DND-41 (cell line): Measurements from ENCODE around the gene ZFYVE28.

ENCODE experiments used
- ATAC-seq: fragments of 200-7000 bp; cut with Tn5 transposase; 3 replicates; pipeline ENCODE4 v1.9.1; 2021; ENCODE audit warnings: low read depth; ENCODE audit not compliant: insufficient read depth
- DNase-seq: peaks from one replicate; pipeline ENCODE4 v3.0.0-alpha.2; 2020
- H2AFZ ChIP-seq: 2 replicates; pipeline ENCODE4 v1.6.0; 2012; ENCODE audit warnings: low read depth, low read length
- H3K27ac ChIP-seq: 2 replicates; pipeline ENCODE4 v1.5.1; 2012; ENCODE audit warnings: low read length, inconsistent platforms
- H3K27me3 ChIP-seq: fragments of 200-600 bp; sonication (generic); 2 replicates; pipeline ENCODE4 v1.6.0; 2012; ENCODE audit warnings: low read length, mild to moderate bottlenecking, inconsistent platforms; ENCODE audit not compliant: insufficient read depth, poor library complexity
- H3K36me3 ChIP-seq: 2 replicates; pipeline ENCODE4 v1.5.1; 2012; ENCODE audit warnings: low read length, inconsistent platforms; ENCODE audit not compliant: insufficient read depth
- H3K4me1 ChIP-seq: 2 replicates; pipeline ENCODE4 v1.5.1; 2012; ENCODE audit warnings: mild to moderate bottlenecking, low read length; ENCODE audit not compliant: insufficient read depth
- H3K4me2 ChIP-seq: 2 replicates; pipeline ENCODE4 v1.6.0; 2012; ENCODE audit warnings: mild to moderate bottlenecking, moderate library complexity, low read length, inconsistent platforms; ENCODE audit not compliant: insufficient read depth
- H3K4me3 ChIP-seq, 2 experiments: fragments of 200-600 bp in 1 of 2; shearing (Covaris generic) in 1 of 2; 2 replicates each; pipeline ENCODE4 v1.5.1; 2012 to 2016; ENCODE audit warnings: inconsistent platforms in 2 of 2, low read length in 2 of 2, mild to moderate bottlenecking in 2 of 2, low read depth in 1 of 2, moderate library complexity in 1 of 2
- H3K79me2 ChIP-seq: 2 replicates; pipeline ENCODE4 v1.6.0; 2012; ENCODE audit warnings: low read length, inconsistent platforms; ENCODE audit not compliant: insufficient read depth
- H3K9ac ChIP-seq: 2 replicates; pipeline ENCODE4 v1.6.0; 2012; ENCODE audit warnings: low read depth, mild to moderate bottlenecking, inconsistent platforms, low read length, moderate library complexity
- H3K9me3 ChIP-seq: 2 replicates; pipeline ENCODE4 v1.5.1; 2012; ENCODE audit warnings: low read length, moderate library complexity, mild to moderate bottlenecking, inconsistent platforms; ENCODE audit not compliant: insufficient read depth, severe bottlenecking
- H4K20me1 ChIP-seq: 2 replicates; pipeline ENCODE4 v1.6.0; 2012; ENCODE audit warnings: low read length; ENCODE audit not compliant: insufficient read depth
- CTCF ChIP-seq: IDR thresholded peaks from 2 replicates; pipeline ENCODE4 v1.5.1; 2012; ENCODE audit warnings: borderline replicate concordance, low read length, moderate library complexity, mild to moderate bottlenecking; ENCODE audit not compliant: poor library complexity, severe bottlenecking; ENCODE audit errors: extremely low read depth
- EZH2 ChIP-seq: IDR thresholded peaks from 3 replicates; pipeline ENCODE4 v1.6.1; 2012; ENCODE audit warnings: borderline replicate concordance, low read depth, mild to moderate bottlenecking, moderate library complexity, low read length, inconsistent platforms; ENCODE audit not compliant: severe bottlenecking

Gene ZFYVE28

GRCh38 chr4:2341911-2342652 is 76.4 kb downstream of the ZFYVE28 start:
- no peak overlapping the region for H3K27ac ChIP-seq
- no peaks in the 10 kb centered on the region for H3K79me2 ChIP-seq
- DNase-seq (no peak), ATAC-seq (no peak)
- H3K27me3 ChIP-seq, result peaks cover 3% of the 10 kb centered on the region
- no peaks in the 10 kb centered on the region for H3K4me1 ChIP-seq
- no peaks in the 10 kb centered on the region for H3K9me3 ChIP-seq
- no peak overlapping the region for H3K4me3 ChIP-seq
- H3K9ac ChIP-seq, result no peak overlapping the region
- H3K36me3 ChIP-seq, result no peaks in the 10 kb centered on the region
- no peak overlapping the region for H2AFZ ChIP-seq
- no peaks in the 10 kb centered on the region for H4K20me1 ChIP-seq
- no peak overlapping the region for H3K4me2 ChIP-seq
- TF ChIP-seq CTCF, result no peak
- no peak for TF ChIP-seq EZH2

DNA sequence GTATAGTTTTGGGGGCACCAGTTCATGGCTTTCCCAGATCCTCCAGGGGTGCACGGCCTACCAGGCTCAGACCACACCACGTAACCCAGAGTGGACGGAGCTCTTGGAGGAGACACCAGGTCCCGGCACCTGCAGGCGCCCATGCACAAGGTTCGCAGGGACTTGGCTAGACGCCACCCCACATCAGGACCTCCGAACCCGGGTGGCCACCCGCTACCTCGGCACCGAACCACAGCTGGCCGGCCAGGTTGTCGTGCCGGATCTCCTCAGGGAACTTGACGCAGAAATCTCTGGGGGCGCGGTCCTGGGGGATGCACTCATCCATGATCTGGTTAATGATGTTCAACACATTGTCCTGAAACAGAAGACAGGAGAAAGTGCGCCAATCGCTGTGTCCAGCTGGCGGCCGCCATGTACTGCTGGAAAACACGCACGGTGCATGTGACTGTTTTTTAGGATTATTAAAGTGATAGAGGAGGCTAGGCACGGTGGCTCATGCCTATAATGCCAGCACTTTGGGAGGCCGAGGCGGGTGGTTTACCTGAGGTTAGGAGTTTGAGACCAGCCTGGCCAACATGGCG is 77.1 kb downstream of the ZFYVE28 start:
- Histone ChIP-seq H3K4me3 (no peak overlapping the region), H4K20me1 (no peaks in the 10 kb centered on the region), H3K27ac (no peak overlapping the region), H3K4me1 (no peaks in the 10 kb centered on the region), H3K27me3 (peaks cover 3% of the 10 kb centered on the region), H3K9me3 (no peaks in the 10 kb centered on the region), H3K79me2 (no peaks in the 10 kb centered on the region), H3K36me3 (no peaks in the 10 kb centered on the region), H3K4me2 (no peak overlapping the region), H3K9ac (no peak overlapping the region), H2AFZ (no peak overlapping the region)
- no peak for ATAC-seq
- no peak for DNase-seq
- TF ChIP-seq EZH2 (no peak), CTCF (no peak)

- H3K27me3 ChIP-seq, result peaks cover 3% of the 10 kb centered on the region
- H4K20me1 ChIP-seq, result no peaks in the 10 kb centered on the region
- no peak overlapping the region for H3K27ac ChIP-seq
- H3K4me3 ChIP-seq, result no peak overlapping the region
- no peaks in the 10 kb centered on the region for H3K9me3 ChIP-seq
- H3K4me2 ChIP-seq, result no peak overlapping the region
- H3K9ac ChIP-seq, result no peak overlapping the region
- no peaks in the 10 kb centered on the region for H3K79me2 ChIP-seq
- H3K4me1 ChIP-seq, result no peaks in the 10 kb centered on the region
- peak; percentile 1 for DNase-seq
- no peaks in the 10 kb centered on the region for H3K36me3 ChIP-seq
- no peak for ATAC-seq
- no peak overlapping the region for H2AFZ ChIP-seq
- TF ChIP-seq EZH2 (no peak), CTCF (no peak)
These were observed 78.0 kb downstream of the ZFYVE28 start for GRCh38 chr4:2340272-2341061.
